HG02678 (cell line): ENCODE measurements around the gene OR12D3.
"Not testable (repeated sequence)": the region's sequence is repeated elsewhere in the genome, so short reads cannot be mapped to it uniquely, and the experiment has no call there.

Source experiments
- ATAC-seq: cut with Tn5 transposase; IDR thresholded peaks from one replicate; pipeline ENCODE4 v1.9.1; 2021; ENCODE audit warnings: mild to moderate bottlenecking, moderate library complexity; ENCODE audit not compliant: unreplicated experiment

OR12D3 gene

GRCh38 chr6:29375191-29375590, at the start of gene OR12D3:
Gene OR12D3, minus strand, starts transcription at chr6:29375291. Its CDS starts 4 bp downstream, at chr6:29375287.
- ATAC-seq, result no peak

- ATAC-seq, result no peak
These were observed 49.5 kb upstream of the OR12D3 start for GRCh38 chr6:29424575-29424974.

- no peak for ATAC-seq
These were observed 49.1 kb upstream of the OR12D3 start for GRCh38 chr6:29424168-29424567.

GRCh38 chr6:29419516-29419915, 44.4 kb upstream of the OR12D3 start:
- no peak for ATAC-seq

GRCh38 chr6:29414588-29414987, 39.5 kb upstream of the OR12D3 start, which contains the start of gene OR12D1:
Gene OR12D1, plus strand, starts transcription at chr6:29414928.
- ATAC-seq, result no peak

GRCh38 chr6:29403801-29404200, 28.7 kb upstream of the OR12D3 start:
- no peak for ATAC-seq

GRCh38 chr6:29399525-29399924, 24.4 kb upstream of the OR12D3 start:
- ATAC-seq, result no peak

- no peak for ATAC-seq
These were observed 20.2 kb upstream of the OR12D3 start, which contains the start of gene OR12D2 for GRCh38 chr6:29395331-29395730. Gene OR12D2, plus strand, starts transcription at chr6:29395631. Its CDS starts 1,069 bp downstream, at chr6:29396700.

- no peak for ATAC-seq
These were observed 13.4 kb upstream of the OR12D3 start for GRCh38 chr6:29388533-29388932.

GRCh38 chr6:29376003-29376402, 912 bp upstream of the OR12D3 start:
- no peak for ATAC-seq

- no peak for ATAC-seq
These were observed 6.3 kb downstream of the OR12D3 start, which contains the start of gene OR5V1 for GRCh38 chr6:29368765-29369164. Gene OR5V1, minus strand, starts transcription at chr6:29368865. Its CDS starts 12,670 bp downstream, at chr6:29356195.

GRCh38 chr6:29355603-29356002, 19.5 kb downstream of the OR12D3 start:
- ATAC-seq, result no peak

- ATAC-seq, result no peak
These were observed 20.1 kb downstream of the OR12D3 start for GRCh38 chr6:29354980-29355379.

- ATAC-seq, result not testable (repeated sequence)
These were observed 25.7 kb downstream of the OR12D3 start for GRCh38 chr6:29349348-29349747.

- no peak for ATAC-seq
These were observed 29.7 kb downstream of the OR12D3 start for GRCh38 chr6:29345380-29345779.

- no peak for ATAC-seq
These were observed 38.8 kb downstream of the OR12D3 start for GRCh38 chr6:29336269-29336668.

- no peak for ATAC-seq
These were observed 42.4 kb downstream of the OR12D3 start for GRCh38 chr6:29332676-29333075.

- ATAC-seq, result no peak
These were observed 49.3 kb downstream of the OR12D3 start for GRCh38 chr6:29325777-29326176.
